ENCODE measurements around the gene CERCAM.

The CERCAM gene

GRCh38 chr9:128420651-128421481 lies at the start of gene CERCAM:
CERCAM (plus strand) TSS chr9:128420857; CDS start chr9:128420878, 21 bp downstream.
- DNase-seq = peak; percentile 33

- no peak for DNase-seq
Measured at GRCh38 chr9:128371630-128372117, 49.0 kb upstream of the CERCAM start.

- peak; percentile 60 for DNase-seq
Measured at GRCh38 chr9:128372188-128372641, 48.4 kb upstream of the CERCAM start.

GRCh38 chr9:128372784-128373183 lies 47.9 kb upstream of the CERCAM start:
- DNase-seq = no peak

- peak; percentile 90 for DNase-seq
Measured at GRCh38 chr9:128374221-128374675, 46.4 kb upstream of the CERCAM start.

GRCh38 chr9:128375865-128376264 lies 44.8 kb upstream of the CERCAM start:
- DNase-seq = no peak

GRCh38 chr9:128382261-128382660 lies 38.4 kb upstream of the CERCAM start:
- peak; percentile 63 for DNase-seq

GRCh38 chr9:128383007-128383753 lies 37.5 kb upstream of the CERCAM start:
- peak; percentile 63 for DNase-seq

GRCh38 chr9:128383791-128384190 lies 36.9 kb upstream of the CERCAM start:
- DNase-seq = peak; percentile 80

- DNase-seq = no peak
Measured at GRCh38 chr9:128384801-128385495, 35.7 kb upstream of the CERCAM start.

- DNase-seq = no peak
Measured at GRCh38 chr9:128385496-128386460, 34.9 kb upstream of the CERCAM start.

GRCh38 chr9:128388150-128388549 lies 32.5 kb upstream of the CERCAM start:
- DNase-seq = no peak

GRCh38 chr9:128389395-128390149 lies 31.1 kb upstream of the CERCAM start:
- no peak for DNase-seq

GRCh38 chr9:128390150-128390812 lies 30.4 kb upstream of the CERCAM start:
- no peak for DNase-seq

GRCh38 chr9:128390813-128391711 lies 29.6 kb upstream of the CERCAM start:
- peak; percentile 70 for DNase-seq

- DNase-seq = no peak
Measured at GRCh38 chr9:128391956-128392301, 28.7 kb upstream of the CERCAM start.

GRCh38 chr9:128392302-128393144 lies 28.1 kb upstream of the CERCAM start:
- DNase-seq = no peak

GRCh38 chr9:128393145-128393775 lies 27.4 kb upstream of the CERCAM start:
- peak; percentile 89 for DNase-seq
